IPS-20b (cell line): Measurements from ENCODE around the gene PWP1.
A peak's percentile ranks its signal among the peaks of the same experiment; 100 is the strongest.

Source experiments
- H3K27ac ChIP-seq: one replicate; pipeline ENCODE4 v1.5.1; 2013; ENCODE audit warnings: low read length
- H3K27me3 ChIP-seq: 2 replicates; pipeline ENCODE4 v1.6.1; 2013; ENCODE audit warnings: mild to moderate bottlenecking, low read length, inconsistent platforms; ENCODE audit not compliant: insufficient read depth
- H3K36me3 ChIP-seq: 2 replicates; pipeline ENCODE4 v1.6.1; 2013; ENCODE audit warnings: low read depth, mild to moderate bottlenecking, inconsistent platforms, low read length, moderate library complexity; ENCODE audit not compliant: insufficient read depth
- H3K4me1 ChIP-seq: 2 replicates; pipeline ENCODE4 v1.6.1; 2013; ENCODE audit warnings: mild to moderate bottlenecking, control low read depth, inconsistent platforms, low read length, moderate library complexity; ENCODE audit not compliant: insufficient read depth
- H3K4me3 ChIP-seq: 2 replicates; pipeline ENCODE4 v1.5.1; 2013; ENCODE audit warnings: mild to moderate bottlenecking, low read length, inconsistent platforms
- H3K9ac ChIP-seq: 2 replicates; pipeline ENCODE4 v1.6.1; 2013; ENCODE audit warnings: low read depth, mild to moderate bottlenecking, inconsistent platforms, low read length, moderate library complexity
- H3K9me3 ChIP-seq: 2 replicates; pipeline ENCODE4 v1.6.1; 2013; ENCODE audit warnings: mild to moderate bottlenecking, low read depth, low read length, inconsistent platforms; ENCODE audit not compliant: insufficient read depth

PWP1 gene

DNA sequence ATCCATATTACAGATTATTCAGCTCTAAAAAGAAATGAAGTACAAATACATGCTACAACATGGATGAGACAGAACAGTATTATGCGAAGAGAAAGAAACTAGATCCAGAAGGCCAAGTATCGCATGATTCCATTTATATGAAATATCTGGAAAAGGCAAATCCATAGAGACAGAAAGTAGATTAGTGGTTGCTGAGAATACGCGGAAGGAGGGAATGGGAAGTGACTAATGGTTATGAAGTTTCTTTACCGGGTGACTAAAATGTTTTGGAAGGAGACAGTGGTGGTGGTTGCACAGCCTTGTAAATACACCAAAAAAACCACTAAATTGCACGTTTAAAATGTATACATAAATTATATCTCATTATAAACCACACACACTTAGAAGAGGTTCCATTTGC is 62.9 kb downstream of the PWP1 start:
- Histone ChIP-seq H3K9ac (no peak overlapping the region), H3K27ac (no peak overlapping the region), H3K4me3 (no peak overlapping the region), H3K9me3 (no peaks in the 10 kb centered on the region), H3K27me3 (no peaks in the 10 kb centered on the region), H3K4me1 (no peaks in the 10 kb centered on the region), H3K36me3 (peaks cover 90% of the 10 kb centered on the region)

DNA sequence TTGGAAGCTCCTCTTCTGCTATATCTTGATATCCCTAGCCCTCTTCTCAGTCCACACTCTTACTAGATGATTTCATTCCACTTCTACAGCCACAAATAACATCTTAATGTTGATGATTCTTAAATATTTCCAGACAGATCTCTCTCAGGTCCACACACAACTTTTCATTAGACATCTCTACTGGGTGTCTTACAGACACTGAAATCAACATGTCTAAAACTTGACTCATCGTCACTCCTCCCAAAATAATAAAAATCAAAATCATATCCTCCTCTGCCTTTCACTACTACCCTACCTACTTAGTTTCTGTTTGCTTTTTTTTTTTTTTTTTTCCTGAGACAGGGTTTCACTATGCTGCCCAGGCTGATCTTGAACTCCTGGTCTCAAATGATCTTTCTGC is 63.5 kb downstream of the PWP1 start:
- no peaks in the 10 kb centered on the region for H3K9me3 ChIP-seq
- no peak overlapping the region for H3K27ac ChIP-seq
- H3K4me1 ChIP-seq = no peaks in the 10 kb centered on the region
- H3K4me3 ChIP-seq = no peak overlapping the region
- H3K36me3 ChIP-seq = peaks cover 90% of the 10 kb centered on the region
- H3K27me3 ChIP-seq = no peaks in the 10 kb centered on the region
- no peak overlapping the region for H3K9ac ChIP-seq

DNA sequence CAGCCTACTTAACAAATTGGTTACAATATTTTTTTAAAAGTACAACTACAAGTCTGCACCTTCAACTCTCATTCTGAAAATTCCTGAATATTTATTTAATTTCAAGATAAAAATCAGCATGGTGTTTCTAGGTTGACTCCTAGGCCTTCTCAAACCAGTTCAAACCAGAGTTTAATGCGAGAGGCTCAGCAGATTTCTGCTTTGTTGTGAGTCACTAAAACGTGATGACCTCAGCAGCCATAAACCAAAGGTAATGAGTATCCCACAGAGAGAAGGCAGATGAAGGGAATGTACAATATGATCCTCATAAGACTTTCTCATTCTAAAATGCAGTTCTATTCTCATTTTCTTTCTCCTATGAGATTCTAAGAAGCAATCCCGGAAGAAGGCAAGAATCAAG is 73.8 kb downstream of the PWP1 start:
- H3K4me3 ChIP-seq = peak overlapping the region; percentile 99
- peaks cover 37% of the 10 kb centered on the region for H3K36me3 ChIP-seq
- no peak overlapping the region for H3K27ac ChIP-seq
- H3K27me3 ChIP-seq = no peaks in the 10 kb centered on the region
- H3K9me3 ChIP-seq = no peaks in the 10 kb centered on the region
- H3K9ac ChIP-seq = peak overlapping the region; percentile 94; the same call in 1 of the 2 replicates
- H3K4me1 ChIP-seq = peaks cover 12% of the 10 kb centered on the region; the same call in 1 of the 2 replicates

DNA sequence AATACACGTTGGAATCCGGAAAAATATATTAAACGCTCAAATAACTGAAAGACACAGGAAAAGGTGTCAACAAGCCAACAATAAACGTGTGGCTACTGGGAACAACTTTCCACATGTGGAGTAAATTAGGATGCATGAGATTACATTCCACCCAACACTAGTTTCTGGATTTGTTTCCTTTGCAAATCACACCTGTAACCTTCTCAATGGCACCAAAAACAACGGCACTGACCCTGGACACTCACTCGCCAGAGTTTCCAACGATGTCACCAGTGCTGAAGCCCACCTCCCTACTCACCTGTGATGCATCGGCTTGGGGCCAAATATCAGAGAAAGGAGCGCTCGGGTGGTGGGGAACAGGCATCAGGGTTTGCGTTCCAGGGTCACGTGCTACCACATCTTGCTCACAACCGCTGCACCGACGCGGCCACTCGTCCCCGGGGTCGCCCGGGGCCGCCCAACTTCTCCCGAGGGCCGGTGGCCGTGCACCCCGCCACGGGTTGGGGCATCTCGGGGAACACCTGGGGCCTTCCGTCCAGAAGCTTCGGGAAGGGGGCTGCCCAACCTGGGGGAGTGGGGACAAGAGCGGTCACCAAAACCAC is 74.7 kb downstream of the PWP1 start:
- H3K4me1 ChIP-seq = peaks cover 12% of the 10 kb centered on the region; the same call in 1 of the 2 replicates
- H3K27me3 ChIP-seq = no peaks in the 10 kb centered on the region
- peak overlapping the region; percentile 99 for H3K4me3 ChIP-seq
- H3K9ac ChIP-seq = peak overlapping the region; percentile 94
- no peak overlapping the region for H3K27ac ChIP-seq
- H3K36me3 ChIP-seq = peaks cover 28% of the 10 kb centered on the region
- no peaks in the 10 kb centered on the region for H3K9me3 ChIP-seq

DNA sequence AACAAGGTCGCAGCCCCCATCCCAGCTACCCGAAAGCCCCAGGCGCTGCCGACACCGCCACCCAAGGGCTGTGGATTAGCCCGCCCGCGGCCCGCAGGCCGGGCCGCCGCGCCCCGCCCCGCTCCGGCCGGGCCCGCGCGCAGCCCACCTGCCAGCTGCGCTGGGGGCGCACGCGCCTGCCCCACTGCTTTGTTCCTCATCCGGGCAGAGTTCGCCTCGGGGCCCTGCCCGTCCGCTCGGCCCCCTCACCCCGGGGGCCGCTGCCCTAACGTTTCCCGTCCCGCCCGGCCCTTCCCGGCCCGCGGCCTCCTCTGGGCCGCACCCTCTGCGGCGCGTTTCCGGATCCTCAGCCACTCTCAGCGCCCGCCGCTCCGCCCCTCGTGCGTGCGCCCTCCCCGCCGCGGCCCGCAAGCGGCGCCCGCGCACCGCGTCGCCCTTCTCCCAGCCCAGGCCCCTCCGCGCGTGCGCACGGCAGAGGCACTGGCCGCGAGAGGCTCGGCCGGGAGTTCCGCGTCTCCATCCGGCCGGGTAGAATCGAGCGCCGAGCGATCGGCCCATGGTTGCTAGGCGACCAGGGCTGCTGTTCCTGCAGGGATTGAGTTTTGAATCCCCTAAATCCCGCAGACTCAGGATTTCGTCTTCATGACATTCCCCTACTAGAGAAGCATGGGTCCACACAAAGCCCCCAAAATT is 75.4 kb downstream of the PWP1 start, which contains the start of gene PRDM4:
Gene PRDM4, minus strand, starts transcription at position 329 of the 693 bp plus-strand sequence. CDS start 622 bp downstream, outside the sequence.
- H3K4me3 ChIP-seq = peak within 1 kb of the TSS; percentile 99
- peak within 1 kb of the TSS; percentile 94 for H3K9ac ChIP-seq
- no peaks in the 10 kb centered on the region for H3K27me3 ChIP-seq
- H3K4me1 ChIP-seq = peaks cover 12% of the 10 kb centered on the region; the same call in 1 of the 2 replicates
- no peak within 1 kb of the TSS for H3K27ac ChIP-seq
- peaks cover 21% of the 10 kb centered on the region for H3K36me3 ChIP-seq
- H3K9me3 ChIP-seq = no peaks in the 10 kb centered on the region

DNA sequence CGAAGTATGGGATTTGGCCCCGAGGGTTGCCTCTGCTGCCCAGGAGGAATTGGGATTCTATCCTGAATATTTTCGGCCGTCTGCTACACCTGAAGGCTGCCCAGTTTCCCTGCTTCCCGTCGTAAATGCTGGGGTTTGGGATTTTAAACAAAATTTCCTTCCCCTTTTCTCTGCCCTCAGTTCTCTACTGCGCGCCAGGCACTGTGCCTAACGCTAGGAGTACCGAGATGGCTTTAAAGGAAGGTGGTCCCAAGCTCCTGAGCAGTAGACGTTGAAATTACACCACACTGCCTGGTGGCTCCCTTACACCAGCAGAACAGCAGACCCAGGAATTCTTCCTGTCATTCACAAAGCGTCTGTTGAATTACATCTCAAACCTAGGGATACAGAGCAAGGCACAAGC is 75.9 kb downstream of the PWP1 start:
- H3K36me3 ChIP-seq = peaks cover 16% of the 10 kb centered on the region
- H3K27ac ChIP-seq = no peak overlapping the region
- no peaks in the 10 kb centered on the region for H3K27me3 ChIP-seq
- peaks cover 12% of the 10 kb centered on the region; the same call in 1 of the 2 replicates for H3K4me1 ChIP-seq
- H3K4me3 ChIP-seq = peak overlapping the region; percentile 99
- peak overlapping the region; percentile 79; the same call in 1 of the 2 replicates for H3K9ac ChIP-seq
- H3K9me3 ChIP-seq = no peaks in the 10 kb centered on the region
